Mucosa of descending colon (tissue), 3 donors: ENCODE data around the gene PRRC2C. TPM values are rescaled to one million over a fixed set of nuclear protein-coding genes. Genes with fewer than 3 reads are reported as not detected.
A peak's percentile ranks its signal among the peaks of the same experiment; 100 is the strongest.
"Not testable (repeated sequence)": the region's sequence is repeated elsewhere in the genome, so short reads cannot be mapped to it uniquely, and the experiment has no call there.

ENCODE experiments used
- ATAC-seq: fragments of 200-7000 bp; cut with Tn5 transposase; one replicate; pipeline ENCODE4 v1.9.1; 2020; ENCODE audit warnings: mild to moderate bottlenecking, moderate library complexity
- DNase-seq, 3 donors: peaks; one replicate each; pipeline ENCODE4 v3.0.0-alpha.2; 2020
- H3K36me3 ChIP-seq: fragments of 200-600 bp; one replicate; pipeline ENCODE4 v1.8.0; 2021; ENCODE audit warnings: low read depth, mild to moderate bottlenecking
- H3K4me1 ChIP-seq: fragments of 200-600 bp; one replicate; pipeline ENCODE4 v1.8.0; 2021; ENCODE audit warnings: low read depth, mild to moderate bottlenecking
- H3K4me3 ChIP-seq: fragments of 200-600 bp; one replicate; pipeline ENCODE4 v1.8.0; 2021; ENCODE audit warnings: mild to moderate bottlenecking
- H3K9me3 ChIP-seq: fragments of 200-600 bp; one replicate; pipeline ENCODE4 v1.8.0; 2021; ENCODE audit warnings: mild to moderate bottlenecking
- CTCF ChIP-seq: fragments of 200-600 bp; IDR thresholded peaks from one replicate; pipeline ENCODE4 v1.8.0; 2022; ENCODE audit warnings: antibody characterized with exemption, mild to moderate bottlenecking
- intact Hi-C, 2 donors: fragments of 100-400 bp; cut with DNase I in 1 of 2; cut with micrococcal nuclease in 1 of 2; formaldehyde crosslinking; loops; one replicate each; pipeline versions ENCODE4 v1.11.0 to v1.11.1; 2022; cut with DNase I, micrococcal nuclease
- long read RNA-seq, 2 donors: library from polyadenylated mRNA; unstranded; transcript quantifications; one replicate each; pipeline ENCODE4 v2.0.0, GENCODE V29; 2019 to 2021
- total RNA-seq, 3 donors: library from RNA; stranded (reverse); fragmentation: NEBNext Ultra II Directional in 2 of 3; extraction: Animal tissue kit (Norgen Biotek cat#: 25700) in 2 of 3; gene quantifications; one replicate each; pipeline versions ENCODE4 v1.2.1 to v1.2.4, GENCODE V29; 2021 to 2023
- donor health status: DM: no; HTN: no; CAD: no; lungs with moderate emphysema.
- donor health status: DM: no; HTN: no; CAD: no.
- donor health status: DM: no; HTN: yes; CAD: no.

The PRRC2C gene
- 100 to 1,000 TPM; 137 to 152 (median 138) TPM for total RNA-seq
- long read RNA-seq, donor 1, transcript PRRC2C-208 (12 exons, 1,931 nt): major isoform, 7 of 57 reads
- long read RNA-seq, donor 1, partial matches to known transcripts: 47 of 57 reads
- long read RNA-seq, donor 1, other reads (novel, unspliced or antisense): 3 of 57 reads
- long read RNA-seq, donor 2, partial matches to known transcripts: 40 of 44 reads
- long read RNA-seq, donor 2, other reads (novel, unspliced or antisense): 1 of 44 reads

- peak; percentile 96 to 98 (median 98) for DNase-seq
- Histone ChIP-seq H3K9me3 (no peaks in the 10 kb centered on the region), H3K4me3 (peak within 1 kb of the TSS; percentile 72), H3K36me3 (no peaks in the 10 kb centered on the region), H3K4me1 (peaks cover 18% of the 10 kb centered on the region)
- peak; percentile 83 for TF ChIP-seq CTCF
- intact Hi-C loops: no loop called here
- peak; percentile 99 for ATAC-seq
These were observed at the start of gene PRRC2C for GRCh38 chr1:171485375-171486047. TSS of gene PRRC2C (plus strand) at chr1:171485530. CDS start at chr1:171512089, 26,559 bp downstream.

GRCh38 chr1:171438441-171438840 is 46.9 kb upstream of the PRRC2C start:
- DNase-seq: peak in 1 of 3 donors; percentile 9
- no peak for TF ChIP-seq CTCF
- Histone ChIP-seq H3K4me3 (no peak overlapping the region), H3K9me3 (no peaks in the 10 kb centered on the region), H3K36me3 (no peaks in the 10 kb centered on the region), H3K4me1 (no peaks in the 10 kb centered on the region)
- ATAC-seq: peak; percentile 39
- intact Hi-C loops: no loop called here

- H3K36me3 ChIP-seq, H3K9me3 ChIP-seq, H3K4me3 ChIP-seq, intact Hi-C loops, ATAC-seq, H3K4me1 ChIP-seq, DNase-seq: not testable (repeated sequence)
These were observed 45.1 kb upstream of the PRRC2C start for GRCh38 chr1:171440201-171440600.

- intact Hi-C loops, H3K36me3 ChIP-seq, ATAC-seq: not testable (repeated sequence)
These were observed 43.9 kb upstream of the PRRC2C start for GRCh38 chr1:171441278-171441895.

GRCh38 chr1:171446386-171446785 is 38.9 kb upstream of the PRRC2C start:
- no peak for DNase-seq
- Histone ChIP-seq H3K4me3 (no peak overlapping the region), H3K36me3 (no peaks in the 10 kb centered on the region), H3K9me3 (no peaks in the 10 kb centered on the region), H3K4me1 (no peaks in the 10 kb centered on the region)
- TF ChIP-seq CTCF: no peak
- no peak for ATAC-seq
- intact Hi-C loops: no loop called here

More at GRCh38 chr1:171441278-171441895, 43.9 kb upstream of the PRRC2C start:
- not testable (repeated sequence) for H3K4me3 ChIP-seq, H3K9me3 ChIP-seq, DNase-seq, H3K4me1 ChIP-seq

GRCh38 chr1:171455967-171456366 is 29.4 kb upstream of the PRRC2C start:
- no peaks in the 10 kb centered on the region for H3K36me3 ChIP-seq
- no peaks in the 10 kb centered on the region for H3K4me1 ChIP-seq
- ATAC-seq (no peak), DNase-seq (no peak)
- TF ChIP-seq CTCF: no peak
- intact Hi-C loops: no loop called here
- no peak overlapping the region for H3K4me3 ChIP-seq
- H3K9me3 ChIP-seq: no peaks in the 10 kb centered on the region
